Left forelimb (tissue), 1 donor: ENCODE results near the gene TMEM82.

ENCODE experiments used
- DNase-seq: peaks from one replicate; pipeline ENCODE4 v3.0.0-alpha.2; 2018; ENCODE audit warnings: low spot score

TMEM82 gene

DNA sequence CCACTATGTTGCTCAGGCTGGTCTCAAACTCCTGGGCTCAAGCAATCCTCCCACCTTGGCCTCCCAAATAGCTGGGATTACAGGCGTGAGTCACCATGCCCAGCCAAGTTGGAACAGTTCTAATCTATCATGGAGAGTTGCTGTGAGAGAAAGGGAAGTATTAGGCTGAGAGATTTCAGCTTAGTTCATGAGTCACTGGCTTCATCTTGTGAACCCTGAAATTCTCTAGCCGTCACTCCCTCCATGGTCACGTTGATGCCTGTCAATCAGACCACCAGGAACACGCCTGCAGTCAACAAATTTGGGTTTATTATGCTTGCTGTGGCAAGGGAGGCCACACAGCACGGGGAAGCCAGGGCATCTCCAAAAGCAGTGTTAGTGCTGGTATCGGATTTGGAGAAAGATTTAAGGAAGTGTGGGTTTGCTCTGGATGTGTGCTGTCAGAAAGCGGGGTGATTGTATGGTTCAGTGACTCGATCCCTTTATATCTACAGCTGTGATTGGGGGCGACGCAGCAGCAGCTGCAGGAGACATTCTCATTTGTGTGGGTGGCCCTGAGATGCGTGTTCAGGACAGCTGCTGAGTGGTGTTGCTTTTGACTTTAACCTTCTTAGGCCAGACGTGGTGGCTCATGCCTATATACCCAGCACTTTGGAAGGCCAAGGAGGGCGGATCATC lies 46.5 kb downstream of the TMEM82 start:
- no peak for DNase-seq

- DNase-seq: no peak
Observed at GRCh38 chr1:15796086-15796462, 53.8 kb downstream of the TMEM82 start.
